HEK293 (cell line): ENCODE results near the gene ARHGAP25.

ENCODE experiments used
- CTCF ChIP-seq: fragments of 450-650 bp; formaldehyde crosslinking; IDR thresholded peaks from 2 replicates; pipeline ENCODE4 v1.5.1; 2016; ENCODE audit warnings: missing biosample characterization, missing genetic modification characterization
- KLF10 ChIP-seq: fragments of 450-650 bp; IDR thresholded peaks from 2 replicates; pipeline ENCODE4 v1.5.1; 2018; ENCODE audit warnings: missing biosample characterization, mild to moderate bottlenecking, missing genetic modification characterization
- YY1 ChIP-seq: fragments of 450-650 bp; formaldehyde crosslinking; IDR thresholded peaks from 2 replicates; pipeline ENCODE4 v1.5.1; 2018; ENCODE audit warnings: missing biosample characterization, missing genetic modification characterization
- ZNF274 ChIP-seq, 2 experiments: fragments of 200-500 bp in 1 of 2; fragments of 450-650 bp in 1 of 2; sonication (Bioruptor generic) in 1 of 2; formaldehyde crosslinking in 1 of 2; IDR thresholded peaks; 2 replicates each; pipeline versions ENCODE4 v1.5.1 to v1.6.1; 2014 to 2016; ENCODE audit warnings: borderline replicate concordance in 1 of 2, inconsistent platforms in 1 of 2, low read length in 1 of 2, missing biosample characterization in 1 of 2, missing genetic modification characterization in 1 of 2
- ZNF391 ChIP-seq: fragments of 450-650 bp; formaldehyde crosslinking; IDR thresholded peaks from 2 replicates; pipeline ENCODE4 v1.5.1; 2016; ENCODE audit warnings: low read depth, missing biosample characterization, missing genetic modification characterization, borderline replicate concordance
- ZNF843 ChIP-seq: fragments of 450-650 bp; formaldehyde crosslinking; IDR thresholded peaks from 2 replicates; pipeline ENCODE4 v1.5.1; 2016; ENCODE audit warnings: missing biosample characterization, missing genetic modification characterization

GRCh38 chr2:68846091-68846490 lies 111.5 kb downstream of the ARHGAP25 start:
- no peak for TF ChIP-seq ZNF274 (IDR thresholded peaks at IDR 0.05; ENCODE audit: low read length)
- TF ChIP-seq ZNF274 (tag by site-specific recombination; IDR thresholded peaks at IDR 0.05; ENCODE audit: borderline replicate concordance), result no peak
- no peak for TF ChIP-seq ZNF843
- no peak for TF ChIP-seq YY1 (tag by site-specific recombination)
- no peak for TF ChIP-seq ZNF391 (tag by site-specific recombination)
- no peak for TF ChIP-seq KLF10 (tag by site-specific recombination)
- TF ChIP-seq CTCF (tag by site-specific recombination), result no peak
